ENCODE results near the gene TAL2. TPM values are rescaled to one million over a fixed set of nuclear protein-coding genes. Genes with fewer than 3 reads are reported as not detected.

TAL2 gene
- total and polyA plus RNA-seq, 2 donors (not counting 1 experiment from before 2014, with no cell fraction given), result 0.37 to 7.0 TPM

GRCh38 chr9:105632807-105633206 is 29.4 kb upstream of the TAL2 start:
- no peaks in the 10 kb centered on the region for H3K4me1 Mint-ChIP-seq
- TF ChIP-seq CTCF (IDR thresholded peaks at IDR 0.05) (no peak), EZH2 (IDR thresholded peaks at IDR 0.05; ENCODE audit: borderline replicate concordance, insufficient read depth, low read depth, low read length, poor library complexity, severe bottlenecking) (no peak)
- no peaks in the 10 kb centered on the region for H3K4me1 ChIP-seq (ENCODE audit: control insufficient read depth in 2 of 2, insufficient read depth in 2 of 2, low read length in 2 of 2)
- no peak overlapping the region for H3K9ac ChIP-seq (ENCODE audit: low read length)
- H3K27me3 Mint-ChIP-seq, result no peaks in the 10 kb centered on the region
- peaks cover 0 to 4% (median 3%) of the 10 kb centered on the region in 3 donors for H3K9me3 ChIP-seq (ENCODE audit: control extremely low read depth in 1 of 3, control insufficient read depth in 2 of 3, insufficient read depth in 1 of 3, low read length in 2 of 3)
- H3K79me2 ChIP-seq (ENCODE audit: control insufficient read depth, insufficient read depth, low read length), result no peaks in the 10 kb centered on the region
- no CpG with 5 or more reads among the region's 1 CpG for WGBS (ENCODE audit: insufficient coverage)
- peaks cover 0 to 2% of the 10 kb centered on the region in 2 experiments for H3K36me3 ChIP-seq (replicated peaks in 1 of 2; ENCODE audit: control extremely low read depth in 1 of 2, control insufficient read depth in 1 of 2, extremely low read depth in 1 of 2, insufficient read depth in 2 of 2, low read length in 1 of 2)
- no peak overlapping the region for H3K4me2 ChIP-seq (replicated peaks; ENCODE audit: low read depth, low read length, poor library complexity, severe bottlenecking)
- no peaks in the 10 kb centered on the region for H4K20me1 ChIP-seq (ENCODE audit: control insufficient read depth, insufficient read depth, low read length, poor library complexity, severe bottlenecking)
- no peak overlapping the region for H3K27ac Mint-ChIP-seq
- intact Hi-C loops (cut with micrococcal nuclease), result no loop called here
- no peaks in the 10 kb centered on the region for H3K9me3 Mint-ChIP-seq (ENCODE audit: insufficient read depth)
- no peak overlapping the region for H3K4me3 Mint-ChIP-seq
- no peak overlapping the region for H2AFZ ChIP-seq (ENCODE audit: insufficient read depth, low read depth, low read length, poor library complexity, severe bottlenecking)
- ChIA-PET CTCF (no interaction called here), POLR2A (no interaction called here)
- H3K4me3 ChIP-seq (ENCODE audit: control extremely low read depth in 1 of 5, extremely low read depth in 1 of 5, insufficient read depth in 1 of 5, low read depth in 2 of 5, low read length in 4 of 5), result no peak overlapping the region
- DNase-seq (no peak), ATAC-seq (ENCODE audit: low read depth) (no peak)
- H3K27me3 ChIP-seq (replicated peaks in 1 of 4; ENCODE audit: control extremely low read depth in 1 of 4, control insufficient read depth in 3 of 4, insufficient read depth in 4 of 4, low read length in 3 of 4), result no peaks in the 10 kb centered on the region
- no peak overlapping the region for H3K27ac ChIP-seq (ENCODE audit: low read length in 2 of 2)

GRCh38 chr9:105633411-105633810 is 28.8 kb upstream of the TAL2 start:
- no peak for TF ChIP-seq EZH2 (IDR thresholded peaks at IDR 0.05; ENCODE audit: borderline replicate concordance, insufficient read depth, low read depth, low read length, poor library complexity, severe bottlenecking)
- Histone ChIP-seq H4K20me1 (ENCODE audit: control insufficient read depth, insufficient read depth, low read length, poor library complexity, severe bottlenecking) (no peaks in the 10 kb centered on the region), H3K36me3 (replicated peaks in 1 of 2; ENCODE audit: control extremely low read depth in 1 of 2, control insufficient read depth in 1 of 2, extremely low read depth in 1 of 2, insufficient read depth in 2 of 2, low read length in 1 of 2) (peaks cover 0 to 3% of the 10 kb centered on the region in 2 experiments), H3K4me2 (replicated peaks; ENCODE audit: low read depth, low read length, poor library complexity, severe bottlenecking) (no peak overlapping the region), H2AFZ (ENCODE audit: insufficient read depth, low read depth, low read length, poor library complexity, severe bottlenecking) (no peak overlapping the region), H3K27ac (ENCODE audit: low read length in 2 of 2) (no peak overlapping the region), H3K9ac (ENCODE audit: low read length) (no peak overlapping the region), H3K79me2 (ENCODE audit: control insufficient read depth, insufficient read depth, low read length) (no peaks in the 10 kb centered on the region), H3K27me3 (replicated peaks in 1 of 4; ENCODE audit: control extremely low read depth in 1 of 4, control insufficient read depth in 3 of 4, insufficient read depth in 4 of 4, low read length in 3 of 4) (no peaks in the 10 kb centered on the region), H3K4me3 (ENCODE audit: control extremely low read depth in 1 of 5, extremely low read depth in 1 of 5, insufficient read depth in 1 of 5, low read depth in 2 of 5, low read length in 4 of 5) (no peak overlapping the region), H3K4me1 (ENCODE audit: control insufficient read depth in 2 of 2, insufficient read depth in 2 of 2, low read length in 2 of 2) (no peaks in the 10 kb centered on the region), H3K9me3 (ENCODE audit: control extremely low read depth in 1 of 3, control insufficient read depth in 2 of 3, insufficient read depth in 1 of 3, low read length in 2 of 3) (peaks cover 0 to 4% (median 3%) of the 10 kb centered on the region in 3 donors)
- DNase-seq (no peak), ATAC-seq (ENCODE audit: low read depth) (no peak)
- Mint-ChIP-seq H3K4me1 (no peaks in the 10 kb centered on the region), H3K4me3 (no peak overlapping the region), H3K27me3 (no peaks in the 10 kb centered on the region), H3K27ac (no peak overlapping the region), H3K9me3 (ENCODE audit: insufficient read depth) (no peaks in the 10 kb centered on the region)
- ChIA-PET POLR2A (no interaction called here), CTCF (interaction anchor here (0.6 to 0.9 kb wide), 4 partner anchors 23 to 90 kb away, joined by 3 read pairs; no protein-coding TSS in a partner anchor)
- intact Hi-C loops (cut with micrococcal nuclease), result no loop called here
- 100% methylated on average over 2 of the region's 3 CpGs for WGBS (ENCODE audit: insufficient coverage)

Measured in B cell (primary cell).